Left hindlimb (tissue), 1 donor: ENCODE results near the gene ZNG1E.
A peak's percentile ranks its signal among the peaks of the same experiment; 100 is the strongest.
"Not testable (repeated sequence)": the region's sequence is repeated elsewhere in the genome, so short reads cannot be mapped to it uniquely, and the experiment has no call there.

Experiments used
- DNase-seq: peaks from one replicate; pipeline ENCODE4 v3.0.0-alpha.2; 2018

The ZNG1E gene

DNA sequence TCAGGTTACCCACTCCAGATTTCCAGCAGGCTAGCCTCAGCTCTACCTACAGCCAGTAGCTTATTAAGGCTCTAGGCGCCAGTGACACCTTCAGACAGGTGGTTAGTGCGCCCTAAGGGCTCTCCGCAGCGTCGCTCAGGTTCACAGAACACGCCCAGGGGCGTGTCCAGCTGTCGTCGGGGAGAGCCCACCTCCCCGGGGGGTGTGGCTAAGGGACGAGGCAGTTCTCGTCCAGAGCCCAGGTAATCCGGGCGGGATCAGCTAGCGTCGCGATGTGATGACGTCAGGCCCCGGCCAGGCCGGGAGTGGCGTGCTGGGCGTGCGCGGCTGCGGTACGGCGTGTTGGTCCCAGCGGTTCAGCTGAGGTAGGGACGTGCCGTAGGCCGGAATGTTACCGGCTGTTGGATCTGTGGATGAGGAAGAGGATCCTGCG is at the start of gene ZNG1E:
Gene ZNG1E, plus strand, starts transcription at position 340 of the 433 bp plus-strand sequence. Its CDS starts 49 bp downstream, at position 389.
- peak; percentile 28 for DNase-seq

DNA sequence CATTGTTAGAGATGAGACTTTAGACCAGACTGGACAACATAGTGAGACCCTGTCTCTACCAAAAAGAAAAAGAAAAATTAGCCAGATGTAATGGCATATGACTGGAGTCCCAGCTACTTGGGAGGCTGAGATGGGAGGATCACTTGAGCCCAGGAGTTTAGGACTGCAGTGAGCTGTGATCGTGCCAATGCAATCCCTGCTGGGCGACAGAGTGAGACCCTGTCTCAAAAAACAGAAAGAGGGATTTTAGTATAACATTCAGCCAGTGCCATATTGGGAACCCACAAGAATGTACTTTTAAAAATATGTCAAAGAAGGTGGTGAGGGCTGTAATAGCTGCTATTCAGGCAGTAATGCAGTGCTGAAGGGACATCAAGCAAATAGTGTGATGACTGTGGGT is 2.1 kb upstream of the ZNG1E start:
- not testable (repeated sequence) for DNase-seq

DNA sequence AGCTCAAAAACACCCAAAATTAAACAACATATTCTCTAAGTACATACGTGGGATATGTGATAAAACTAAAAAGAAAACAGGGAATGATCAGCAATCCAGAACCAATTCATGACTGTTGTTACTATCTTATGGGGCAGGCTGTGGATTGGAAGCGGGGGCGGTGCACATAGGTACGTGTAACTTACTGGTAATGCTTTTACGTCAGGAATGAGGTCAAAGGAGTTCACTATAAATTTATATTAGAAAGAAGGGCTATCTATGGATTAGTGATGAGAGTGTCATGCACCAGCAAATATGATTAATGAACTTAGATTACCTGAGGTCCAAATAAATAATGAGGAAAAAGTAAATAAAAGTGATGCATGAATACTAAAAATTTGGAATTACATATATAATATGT is 710 bp upstream of the ZNG1E start:
- not testable (repeated sequence) for DNase-seq

DNA sequence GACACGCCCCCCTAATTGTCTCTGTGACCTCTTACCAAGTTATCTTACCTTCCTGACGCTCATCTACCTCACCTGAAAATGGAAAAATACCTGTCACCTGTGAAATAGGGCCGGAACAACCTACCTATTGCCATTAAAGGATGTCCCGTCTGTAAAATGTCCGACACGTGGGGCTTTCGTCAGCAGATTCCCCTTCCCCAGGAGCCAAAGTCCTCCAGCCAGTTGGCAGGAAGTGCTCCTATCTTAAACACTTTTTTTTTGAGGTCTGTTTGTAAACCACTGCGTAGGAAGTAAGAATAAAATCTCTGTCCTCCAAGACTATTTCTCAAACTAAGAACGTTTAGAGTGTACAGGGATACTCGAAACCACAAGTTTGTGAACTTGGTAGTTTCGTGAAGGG is 661 bp downstream of the ZNG1E start:
- DNase-seq, result not testable (repeated sequence)

DNA sequence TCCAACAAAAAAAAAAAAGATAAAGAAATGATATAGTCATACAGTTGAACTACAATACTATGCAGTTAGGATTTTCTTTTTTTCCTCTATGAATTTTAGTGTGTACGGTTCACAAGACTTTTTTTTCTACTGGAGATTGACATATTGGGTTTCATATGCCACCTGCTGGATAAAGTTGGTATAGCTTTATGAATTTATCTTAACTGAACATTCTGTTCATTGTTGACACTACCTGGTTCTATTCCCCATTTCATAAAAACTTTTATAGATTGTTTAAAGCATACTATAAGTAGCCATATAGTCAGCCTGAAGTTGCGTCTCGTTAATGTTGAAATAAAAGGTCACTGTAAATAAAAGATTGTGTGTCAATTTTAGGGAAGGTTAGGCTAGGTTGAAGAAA is 2.8 kb downstream of the ZNG1E start:
- DNase-seq, result not testable (repeated sequence)

DNA sequence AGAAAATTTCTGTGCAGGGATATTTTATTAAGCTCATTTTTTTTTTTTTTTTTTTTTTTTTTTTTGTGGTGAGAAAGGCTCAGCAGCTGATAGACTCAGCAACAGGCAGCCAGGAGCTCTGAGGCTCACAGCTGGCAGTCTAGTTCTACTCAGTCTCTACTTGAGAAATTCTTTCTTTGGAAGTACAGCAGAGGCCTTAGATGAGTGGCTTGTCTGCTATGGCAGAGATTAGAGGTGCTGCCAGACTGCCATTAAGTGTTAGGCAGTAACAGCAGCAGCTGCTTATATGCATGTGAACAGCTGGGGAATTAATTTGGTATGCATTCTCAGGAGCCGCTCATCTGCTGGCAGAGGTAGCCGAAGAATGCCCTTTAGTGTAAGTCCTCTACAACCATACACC is 27.8 kb downstream of the ZNG1E start:
- DNase-seq, result peak; percentile 1

DNA sequence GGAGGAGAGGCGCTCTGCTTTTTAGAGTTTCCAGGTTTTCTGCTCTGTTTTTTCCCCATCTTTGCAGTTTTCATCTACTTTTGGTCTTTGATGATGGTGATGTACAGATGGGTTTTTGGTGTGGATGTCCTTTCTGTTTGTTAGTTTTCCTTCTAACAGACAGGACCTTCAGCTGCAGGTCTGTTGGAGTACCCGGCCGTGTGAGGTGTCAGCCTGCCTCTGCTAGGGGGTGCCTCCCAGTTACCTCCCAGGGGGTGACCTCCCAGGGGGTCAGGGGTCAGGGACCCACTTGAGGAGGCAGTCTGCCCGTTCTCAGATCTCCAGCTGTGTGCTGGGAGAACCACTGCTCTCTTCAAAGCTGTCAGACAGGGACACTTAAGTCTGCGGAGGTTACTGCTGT is 38.7 kb downstream of the ZNG1E start:
- not testable (repeated sequence) for DNase-seq

DNA sequence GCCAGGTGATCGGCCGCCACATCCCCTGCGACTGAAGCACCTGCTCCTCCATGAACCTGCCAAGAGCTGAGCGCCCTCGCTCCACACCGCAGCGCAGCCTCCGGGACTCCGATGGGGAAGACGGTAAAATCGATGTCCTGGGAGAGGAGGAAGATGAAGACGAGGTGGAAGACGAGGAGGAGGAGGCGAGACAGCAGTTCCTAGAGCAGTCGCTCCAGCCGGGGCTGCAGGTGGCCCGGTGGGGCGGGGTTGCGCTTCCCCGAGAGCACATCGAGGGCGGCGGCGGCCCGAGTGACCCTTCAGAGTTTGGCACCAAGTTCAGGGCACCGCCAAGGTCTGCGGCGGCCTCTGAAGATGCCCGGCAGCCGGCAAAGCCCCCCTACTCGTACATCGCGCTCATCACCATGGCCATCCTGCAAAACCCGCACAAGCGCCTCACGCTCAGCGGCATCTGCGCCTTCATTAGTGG is 61.4 kb downstream of the ZNG1E start, which contains the start of gene FOXD4L4:
Gene FOXD4L4, plus strand, starts transcription at position 51 of the 469 bp plus-strand sequence. Its CDS starts 0 bp downstream, at position 51.
- not testable (repeated sequence) for DNase-seq

DNA sequence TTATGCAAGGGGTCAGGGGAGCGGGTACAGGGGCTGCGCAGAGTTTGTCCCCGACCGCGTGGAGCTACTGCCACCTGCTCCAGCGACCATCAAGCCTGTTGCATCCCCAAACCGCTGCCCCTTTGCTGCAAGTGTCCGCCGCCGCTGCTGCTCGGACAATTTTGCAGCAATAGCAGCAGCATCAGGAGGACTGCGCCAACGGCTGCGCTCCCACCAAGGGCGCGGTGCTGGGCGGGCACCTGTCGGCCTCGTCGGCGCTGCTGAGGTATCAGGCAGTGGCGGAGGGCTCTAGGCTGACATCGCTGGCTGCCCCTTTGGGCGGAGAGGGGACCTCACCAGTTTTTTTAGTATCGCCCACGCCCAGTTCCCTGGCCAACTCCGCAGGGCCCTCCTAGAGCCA is 62.4 kb downstream of the ZNG1E start:
- DNase-seq, result not testable (repeated sequence)
